NCI-H1092 treated with DMSO at 0.1 percent for 48 hours (cell line): ENCODE results near the gene XPO1.

Experiments used
- DNase-seq: peaks from one replicate; lab custom pipeline; 2025; lab: John Stamatoyannopoulos, UW

XPO1 gene

DNA sequence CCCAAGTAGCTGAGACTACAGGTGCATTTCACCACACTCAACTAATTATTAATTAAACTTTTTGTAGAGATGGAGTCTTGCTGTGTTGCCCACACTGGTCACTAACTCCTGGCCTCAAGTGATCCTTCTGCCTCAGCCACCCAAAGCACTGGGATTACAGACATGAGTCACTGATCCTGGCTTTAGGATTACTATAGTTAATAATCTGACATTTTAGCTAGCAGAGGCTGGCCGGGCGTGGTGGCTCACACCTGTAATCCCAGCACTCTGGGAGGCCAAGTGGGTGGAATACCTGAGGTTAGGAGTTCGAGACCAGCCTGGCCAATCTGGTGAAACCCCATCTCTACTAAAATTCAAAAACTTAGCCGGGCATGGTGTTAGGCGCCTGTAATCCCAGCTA is 106.8 kb downstream of the XPO1 start:
- no peak for DNase-seq
